OCI-LY1 (cell line): Measurements from ENCODE around the gene SPA17.

Source experiments
- CTCF ChIP-seq: fragments of 200-600 bp; sonication (generic), shearing (Covaris generic); IDR thresholded peaks from 2 replicates; pipeline ENCODE4 v1.5.1; 2017; ENCODE audit warnings: mild to moderate bottlenecking, antibody characterized with exemption, low read length, moderate library complexity, mixed read lengths
- EZH2 ChIP-seq: fragments of 200-600 bp; sonication (generic), shearing (Covaris generic); IDR thresholded peaks from 2 replicates; pipeline ENCODE4 v1.8.0; 2017; ENCODE audit warnings: borderline replicate concordance, mixed run types, mild to moderate bottlenecking, antibody characterized with exemption, low read length, moderate library complexity, mixed read lengths

GRCh38 chr11:124662106-124662505, 11.6 kb upstream of the SPA17 start:
- TF ChIP-seq EZH2, result no peak
- TF ChIP-seq CTCF, result no peak
